BE2C (cell line): ENCODE data around the gene SLC35D1.
"Not testable (repeated sequence)": the region's sequence is repeated elsewhere in the genome, so short reads cannot be mapped to it uniquely, and the experiment has no call there.

Source experiments
- DNase-seq: peaks from one replicate; pipeline ENCODE4 v3.0.0-alpha.2; 2020
- H3K27me3 ChIP-seq: fragments of 250-450 bp; sonication (Bioruptor Pico); 2 replicates; pipeline ENCODE4 v1.5.1; 2020; ENCODE audit warnings: mild to moderate bottlenecking
- H3K36me3 ChIP-seq: fragments of 250-450 bp; sonication (Bioruptor Pico); 2 replicates; pipeline ENCODE4 v1.5.1; 2020; ENCODE audit warnings: mild to moderate bottlenecking
- H3K4me1 ChIP-seq: fragments of 250-450 bp; sonication (Bioruptor Pico); 2 replicates; pipeline ENCODE4 v1.5.1; 2020
- H3K4me3 ChIP-seq: 2 replicates; pipeline ENCODE4 v1.5.1; 2011; ENCODE audit warnings: low read depth, low read length
- H3K9me3 ChIP-seq: fragments of 250-450 bp; sonication (Bioruptor Pico); 2 replicates; pipeline ENCODE4 v1.5.1; 2020
- TF ChIP-seq, protein P1 (sequence below): IDR thresholded peaks from 2 replicates; pipeline ENCODE4 v1.5.1; 2012; ENCODE audit warnings: mild to moderate bottlenecking, low read depth, low read length

Gene SLC35D1

DNA sequence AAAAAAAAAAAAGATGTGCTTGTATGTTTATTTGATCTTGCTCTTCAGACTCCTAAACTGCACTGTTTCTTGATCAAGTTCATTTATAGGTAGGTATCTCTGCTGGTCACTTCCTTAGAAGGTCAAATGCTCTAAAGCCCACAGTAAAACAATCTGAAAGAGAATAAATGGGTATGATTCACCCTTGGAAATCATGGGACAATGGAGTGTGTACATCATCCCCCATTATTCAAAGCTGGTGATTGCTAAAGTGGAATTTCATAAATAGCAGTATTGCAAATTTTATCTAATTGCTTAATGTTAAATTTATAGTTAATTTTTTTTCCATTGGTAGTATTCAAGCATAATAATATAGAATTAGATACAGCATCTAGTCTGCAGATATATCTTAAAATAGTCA lies 75.7 kb downstream of the SLC35D1 start:
- peaks cover 3% of the 10 kb centered on the region for H3K36me3 ChIP-seq
- no peaks in the 10 kb centered on the region for H3K4me1 ChIP-seq
- no peaks in the 10 kb centered on the region for H3K9me3 ChIP-seq
- TF ChIP-seq, protein P1, sequence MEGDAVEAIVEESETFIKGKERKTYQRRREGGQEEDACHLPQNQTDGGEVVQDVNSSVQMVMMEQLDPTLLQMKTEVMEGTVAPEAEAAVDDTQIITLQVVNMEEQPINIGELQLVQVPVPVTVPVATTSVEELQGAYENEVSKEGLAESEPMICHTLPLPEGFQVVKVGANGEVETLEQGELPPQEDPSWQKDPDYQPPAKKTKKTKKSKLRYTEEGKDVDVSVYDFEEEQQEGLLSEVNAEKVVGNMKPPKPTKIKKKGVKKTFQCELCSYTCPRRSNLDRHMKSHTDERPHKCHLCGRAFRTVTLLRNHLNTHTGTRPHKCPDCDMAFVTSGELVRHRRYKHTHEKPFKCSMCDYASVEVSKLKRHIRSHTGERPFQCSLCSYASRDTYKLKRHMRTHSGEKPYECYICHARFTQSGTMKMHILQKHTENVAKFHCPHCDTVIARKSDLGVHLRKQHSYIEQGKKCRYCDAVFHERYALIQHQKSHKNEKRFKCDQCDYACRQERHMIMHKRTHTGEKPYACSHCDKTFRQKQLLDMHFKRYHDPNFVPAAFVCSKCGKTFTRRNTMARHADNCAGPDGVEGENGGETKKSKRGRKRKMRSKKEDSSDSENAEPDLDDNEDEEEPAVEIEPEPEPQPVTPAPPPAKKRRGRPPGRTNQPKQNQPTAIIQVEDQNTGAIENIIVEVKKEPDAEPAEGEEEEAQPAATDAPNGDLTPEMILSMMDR, result no peak
- H3K4me3 ChIP-seq, result no peak overlapping the region
- H3K27me3 ChIP-seq, result no peaks in the 10 kb centered on the region
- DNase-seq, result no peak

DNA sequence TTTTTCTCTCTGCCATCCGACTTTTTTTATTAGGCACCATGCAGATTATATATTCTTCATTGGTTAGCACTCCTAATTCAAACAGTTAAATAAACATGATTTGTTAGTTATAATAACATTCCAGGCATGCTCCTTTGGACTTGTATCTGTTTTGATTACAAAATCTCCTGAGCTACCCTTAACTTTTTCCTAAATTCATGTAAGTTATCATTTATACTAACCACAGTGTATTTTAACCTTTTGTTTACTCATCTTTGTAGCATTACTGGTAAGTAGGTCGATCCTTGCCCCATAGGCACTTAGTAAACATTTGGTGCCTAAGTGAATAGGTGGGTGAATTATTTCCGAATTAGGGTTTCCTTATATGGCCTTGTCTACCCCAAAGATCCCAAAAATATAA lies 85.4 kb downstream of the SLC35D1 start:
- no peak overlapping the region for H3K4me3 ChIP-seq
- TF ChIP-seq, protein P1, result no peak
- H3K27me3 ChIP-seq, result no peaks in the 10 kb centered on the region
- no peaks in the 10 kb centered on the region for H3K9me3 ChIP-seq
- DNase-seq, result no peak
- no peaks in the 10 kb centered on the region for H3K4me1 ChIP-seq
- H3K36me3 ChIP-seq, result no peaks in the 10 kb centered on the region

DNA sequence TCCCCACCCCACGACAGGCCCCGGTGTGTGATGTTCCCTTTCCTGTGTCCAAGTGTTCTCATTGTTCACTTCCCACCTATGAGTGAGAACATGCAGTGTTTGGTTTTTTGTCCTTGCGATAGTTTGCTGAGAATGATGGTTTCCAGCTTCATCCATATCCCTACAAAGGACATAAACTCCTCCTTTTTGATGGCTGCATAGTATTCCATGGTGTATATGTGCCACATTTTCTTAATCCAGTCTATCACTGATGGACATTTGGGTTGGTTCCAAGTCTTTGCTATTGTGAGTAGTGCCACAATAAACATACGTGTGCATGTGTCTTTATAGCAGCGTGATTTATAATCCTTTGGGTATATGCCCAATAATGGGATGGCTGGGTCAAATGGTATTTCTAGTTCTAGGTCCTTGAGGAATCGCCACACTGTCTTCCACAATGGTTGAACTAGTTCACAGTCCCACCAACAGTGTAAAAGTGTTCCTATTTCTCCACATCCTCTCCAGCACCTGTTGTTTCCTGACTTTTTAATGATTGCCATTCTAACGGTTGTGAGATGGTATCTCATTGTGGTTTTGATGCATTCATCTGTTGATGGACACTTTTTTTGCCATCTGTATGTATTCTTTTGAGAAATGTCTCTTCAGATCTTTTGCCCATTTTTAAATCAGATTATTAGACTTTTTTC lies 87.6 kb downstream of the SLC35D1 start:
- not testable (repeated sequence) for DNase-seq, H3K9me3 ChIP-seq, H3K27me3 ChIP-seq, H3K4me3 ChIP-seq, H3K36me3 ChIP-seq, H3K4me1 ChIP-seq

DNA sequence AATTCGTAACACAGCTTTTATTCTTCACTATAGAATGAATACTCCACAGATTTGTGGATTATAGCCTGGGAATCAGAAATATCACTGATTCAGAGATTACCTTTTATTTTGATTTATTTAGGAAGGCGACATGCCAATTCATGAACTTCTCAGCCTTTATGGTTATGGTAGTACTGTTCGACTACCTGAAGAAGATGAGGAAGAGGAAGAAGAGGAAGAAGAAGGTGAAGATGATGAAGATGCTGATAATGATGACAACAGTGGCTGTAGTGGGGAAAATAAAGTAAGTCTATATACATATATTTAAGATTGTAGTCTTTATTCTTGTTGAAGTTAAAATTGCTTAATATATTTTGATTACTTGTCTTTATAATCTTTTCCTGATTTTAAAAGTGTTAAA lies 96.0 kb downstream of the SLC35D1 start:
- Histone ChIP-seq H3K36me3 (no peaks in the 10 kb centered on the region), H3K27me3 (no peaks in the 10 kb centered on the region), H3K9me3 (no peaks in the 10 kb centered on the region)

DNA sequence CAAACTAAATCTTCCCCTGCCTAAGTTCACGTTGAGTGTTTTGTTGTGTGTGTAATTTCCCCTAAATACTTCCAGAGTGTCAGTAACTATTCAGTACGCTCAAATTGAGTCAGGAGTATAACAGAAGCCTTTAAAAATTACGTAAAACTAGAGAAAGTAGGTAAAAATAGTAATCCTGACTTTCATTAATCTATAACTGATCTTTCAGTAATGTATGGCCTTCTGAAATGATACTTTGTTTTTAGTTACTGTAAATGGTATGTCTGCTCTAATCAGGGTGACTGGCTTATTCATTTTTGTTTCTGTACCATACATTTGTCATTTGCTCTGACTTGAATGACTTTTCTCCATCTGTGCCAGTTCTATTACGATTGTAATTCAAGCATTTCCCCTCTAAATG lies 99.7 kb downstream of the SLC35D1 start:
- no peak overlapping the region for H3K4me3 ChIP-seq
- no peaks in the 10 kb centered on the region for H3K27me3 ChIP-seq
- TF ChIP-seq, protein P1, result no peak
- H3K36me3 ChIP-seq, result no peaks in the 10 kb centered on the region
- DNase-seq, result no peak
- H3K9me3 ChIP-seq, result no peaks in the 10 kb centered on the region
- H3K4me1 ChIP-seq, result no peaks in the 10 kb centered on the region

More for the DNA sequence above, 96.0 kb downstream of the SLC35D1 start:
- H3K4me3 ChIP-seq, result no peak overlapping the region
- TF ChIP-seq, protein P1, result no peak
- DNase-seq, result no peak
- H3K4me1 ChIP-seq, result no peaks in the 10 kb centered on the region

DNA sequence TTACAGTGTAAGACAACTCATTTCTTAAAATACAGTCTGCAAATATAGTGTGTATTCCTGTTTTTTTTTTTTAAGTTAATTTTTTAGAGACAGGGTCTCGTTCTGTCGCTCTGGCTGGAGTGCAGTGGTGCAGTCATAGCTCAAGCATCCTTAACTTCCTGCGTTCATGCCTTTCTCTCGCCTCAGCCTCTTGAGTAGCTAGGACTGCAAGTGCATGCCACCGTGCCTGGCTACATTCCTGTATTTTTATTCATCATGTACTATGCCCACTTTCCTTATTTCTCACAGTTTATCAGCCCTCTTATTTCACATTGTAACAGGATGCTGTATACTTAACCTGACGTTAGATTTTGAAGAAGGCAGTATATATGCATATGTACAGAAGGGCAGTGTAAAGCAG lies 102.4 kb downstream of the SLC35D1 start:
- Histone ChIP-seq H3K4me3 (no peak overlapping the region), H3K36me3 (peaks cover 4% of the 10 kb centered on the region; the same call in 1 of the 2 replicates), H3K4me1 (no peaks in the 10 kb centered on the region), H3K9me3 (no peaks in the 10 kb centered on the region), H3K27me3 (no peaks in the 10 kb centered on the region)
- no peak for DNase-seq
- TF ChIP-seq, protein P1, result no peak
